OCI-LY1 (cell line): Measurements from ENCODE around the gene DYDC1.

Experiments
- CTCF ChIP-seq: fragments of 200-600 bp; sonication (generic), shearing (Covaris generic); IDR thresholded peaks from 2 replicates; pipeline ENCODE4 v1.5.1; 2017; ENCODE audit warnings: mild to moderate bottlenecking, antibody characterized with exemption, low read length, moderate library complexity, mixed read lengths
- EZH2 ChIP-seq: fragments of 200-600 bp; sonication (generic), shearing (Covaris generic); IDR thresholded peaks from 2 replicates; pipeline ENCODE4 v1.8.0; 2017; ENCODE audit warnings: borderline replicate concordance, mixed run types, mild to moderate bottlenecking, antibody characterized with exemption, low read length, moderate library complexity, mixed read lengths

- no peak for TF ChIP-seq CTCF
- no peak for TF ChIP-seq EZH2
Measured at GRCh38 chr10:80324891-80325364, 31.6 kb downstream of the DYDC1 start.
